Astrocyte of the cerebellum (primary cell): ENCODE results near the gene FRMD4A.

Source experiments
- DNase-seq: peaks from one replicate; pipeline ENCODE4 v3.0.0-alpha.2; 2011; ENCODE audit warnings: low read depth
- H3K4me3 ChIP-seq: 2 replicates; pipeline ENCODE4 v1.5.1; 2011; ENCODE audit warnings: mild to moderate bottlenecking, low read depth, low read length, moderate library complexity
- in situ Hi-C: cut with HindIII; loops from 2 replicates; pipeline ENCODE4 v1.10.0; 2017; ENCODE audit warnings: low sequenced_read_pairs
- TF ChIP-seq, protein P1 (sequence below): IDR thresholded peaks from 2 replicates; pipeline ENCODE4 v1.5.1; 2012; ENCODE audit warnings: low read length, low read depth, moderate library complexity, mild to moderate bottlenecking; ENCODE audit errors: missing control alignments

The FRMD4A gene

DNA sequence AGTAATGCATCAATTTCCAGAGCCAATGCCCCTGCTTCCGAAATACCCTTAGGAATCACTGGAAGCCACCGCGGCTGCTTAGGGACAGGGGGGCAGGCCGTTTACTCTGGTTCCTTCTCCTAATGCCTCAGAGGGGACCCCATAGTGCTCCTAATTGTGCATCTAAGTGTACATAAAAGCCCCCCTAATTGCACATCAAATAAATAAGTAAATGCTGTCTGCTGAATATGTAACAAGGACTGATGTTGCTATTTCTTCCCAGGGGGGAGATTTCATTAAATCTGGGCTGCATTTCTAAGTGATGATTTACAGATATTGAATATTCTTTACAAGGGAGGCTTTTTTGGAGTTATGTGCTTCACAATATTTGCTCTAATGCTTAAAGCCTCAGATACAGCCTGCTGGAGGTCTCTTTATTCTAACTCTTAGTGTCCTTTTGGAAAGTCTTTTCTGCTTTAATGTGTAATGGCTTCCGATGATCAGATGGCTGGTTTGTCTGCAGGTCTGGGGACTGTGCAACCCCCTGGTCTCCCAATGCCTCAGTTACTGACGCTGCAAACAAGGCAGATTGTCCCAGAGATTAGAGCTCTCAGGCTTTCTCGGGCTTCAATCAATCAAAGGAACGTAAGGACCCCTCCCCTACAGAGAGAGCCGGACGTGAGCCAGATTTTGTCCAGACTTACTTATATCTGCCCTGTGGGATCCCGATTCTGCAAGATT, 601.0 kb downstream of the FRMD4A start:
- TF ChIP-seq, protein P1, sequence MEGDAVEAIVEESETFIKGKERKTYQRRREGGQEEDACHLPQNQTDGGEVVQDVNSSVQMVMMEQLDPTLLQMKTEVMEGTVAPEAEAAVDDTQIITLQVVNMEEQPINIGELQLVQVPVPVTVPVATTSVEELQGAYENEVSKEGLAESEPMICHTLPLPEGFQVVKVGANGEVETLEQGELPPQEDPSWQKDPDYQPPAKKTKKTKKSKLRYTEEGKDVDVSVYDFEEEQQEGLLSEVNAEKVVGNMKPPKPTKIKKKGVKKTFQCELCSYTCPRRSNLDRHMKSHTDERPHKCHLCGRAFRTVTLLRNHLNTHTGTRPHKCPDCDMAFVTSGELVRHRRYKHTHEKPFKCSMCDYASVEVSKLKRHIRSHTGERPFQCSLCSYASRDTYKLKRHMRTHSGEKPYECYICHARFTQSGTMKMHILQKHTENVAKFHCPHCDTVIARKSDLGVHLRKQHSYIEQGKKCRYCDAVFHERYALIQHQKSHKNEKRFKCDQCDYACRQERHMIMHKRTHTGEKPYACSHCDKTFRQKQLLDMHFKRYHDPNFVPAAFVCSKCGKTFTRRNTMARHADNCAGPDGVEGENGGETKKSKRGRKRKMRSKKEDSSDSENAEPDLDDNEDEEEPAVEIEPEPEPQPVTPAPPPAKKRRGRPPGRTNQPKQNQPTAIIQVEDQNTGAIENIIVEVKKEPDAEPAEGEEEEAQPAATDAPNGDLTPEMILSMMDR = no peak
- in situ Hi-C loops = no loop called here
- DNase-seq = no peak
- no peak overlapping the region for H3K4me3 ChIP-seq

DNA sequence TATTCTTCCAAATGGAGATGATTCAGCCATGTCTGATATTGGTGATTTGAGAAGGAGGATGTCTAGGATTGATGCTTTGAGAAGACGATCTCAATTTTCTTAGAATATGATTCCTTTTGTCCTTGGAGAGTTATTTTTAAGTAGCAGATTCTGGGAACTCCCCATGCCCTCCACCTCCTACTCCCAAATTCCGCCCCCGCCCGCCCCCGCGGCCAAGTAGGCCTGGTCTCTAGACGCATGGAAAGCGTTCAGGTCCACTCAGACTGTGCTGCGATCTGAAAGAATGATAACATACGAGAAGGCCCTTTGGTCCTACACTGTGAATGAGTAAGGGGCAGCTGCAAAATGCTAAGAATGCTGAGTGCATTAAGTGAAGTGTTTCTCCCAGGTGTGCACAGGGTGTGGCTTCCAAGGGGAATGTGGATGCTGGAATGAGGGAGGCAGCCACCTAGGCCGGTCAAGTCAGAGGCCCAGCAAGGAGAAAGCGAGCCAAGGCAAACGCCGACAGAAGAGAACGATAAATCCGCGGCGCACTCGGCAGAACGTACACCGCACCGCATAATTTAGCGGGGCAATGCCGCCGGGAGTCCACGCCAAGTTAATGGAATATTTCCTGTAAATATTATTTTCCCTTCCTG, 601.7 kb downstream of the FRMD4A start:
- TF ChIP-seq, protein P1 = no peak
- no peak overlapping the region for H3K4me3 ChIP-seq
- in situ Hi-C loops = no loop called here
- DNase-seq = no peak

DNA sequence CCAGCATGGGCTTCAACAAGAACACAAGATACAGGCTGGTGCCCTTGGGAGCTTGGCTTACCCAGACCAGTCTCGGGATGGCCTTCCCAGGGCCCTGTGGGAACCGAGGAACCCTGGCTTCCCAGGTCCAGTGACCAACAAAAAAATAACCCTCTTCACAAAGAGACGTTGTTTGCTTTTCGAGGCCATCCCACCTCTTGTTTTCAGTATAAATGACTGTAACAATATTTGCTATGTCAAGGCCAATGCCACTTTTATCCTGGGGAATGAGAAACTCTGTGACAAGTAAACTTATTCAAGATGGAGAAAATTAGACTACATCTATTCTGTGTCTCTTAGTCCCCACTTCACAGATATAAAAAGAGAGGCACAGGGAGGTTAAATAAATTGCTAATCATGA, 605.1 kb downstream of the FRMD4A start:
- TF ChIP-seq, protein P1 = no peak
- in situ Hi-C loops = no loop called here
- no peak for DNase-seq
- H3K4me3 ChIP-seq = no peak overlapping the region

DNA sequence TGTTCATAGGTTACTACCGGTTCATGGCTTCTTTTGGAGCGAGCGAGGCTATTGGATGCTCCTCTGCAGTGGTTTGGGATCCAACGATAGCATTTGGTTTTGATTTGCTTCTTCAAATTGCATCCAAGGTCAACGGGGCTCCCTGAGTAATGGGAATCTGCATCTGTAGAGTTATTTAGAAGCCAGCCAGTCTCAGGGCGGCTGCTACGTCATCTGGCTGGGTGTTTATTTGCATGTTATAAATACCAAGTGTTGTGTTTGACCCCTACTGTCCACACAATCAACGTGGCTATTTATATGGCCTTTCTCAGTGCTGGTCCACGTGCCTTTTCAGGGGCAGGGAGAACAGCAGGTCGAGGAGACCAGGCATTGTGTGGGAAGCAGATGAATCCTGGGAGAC, 606.2 kb downstream of the FRMD4A start:
- in situ Hi-C loops = no loop called here
- H3K4me3 ChIP-seq = no peak overlapping the region
- TF ChIP-seq, protein P1 = no peak
- no peak for DNase-seq

DNA sequence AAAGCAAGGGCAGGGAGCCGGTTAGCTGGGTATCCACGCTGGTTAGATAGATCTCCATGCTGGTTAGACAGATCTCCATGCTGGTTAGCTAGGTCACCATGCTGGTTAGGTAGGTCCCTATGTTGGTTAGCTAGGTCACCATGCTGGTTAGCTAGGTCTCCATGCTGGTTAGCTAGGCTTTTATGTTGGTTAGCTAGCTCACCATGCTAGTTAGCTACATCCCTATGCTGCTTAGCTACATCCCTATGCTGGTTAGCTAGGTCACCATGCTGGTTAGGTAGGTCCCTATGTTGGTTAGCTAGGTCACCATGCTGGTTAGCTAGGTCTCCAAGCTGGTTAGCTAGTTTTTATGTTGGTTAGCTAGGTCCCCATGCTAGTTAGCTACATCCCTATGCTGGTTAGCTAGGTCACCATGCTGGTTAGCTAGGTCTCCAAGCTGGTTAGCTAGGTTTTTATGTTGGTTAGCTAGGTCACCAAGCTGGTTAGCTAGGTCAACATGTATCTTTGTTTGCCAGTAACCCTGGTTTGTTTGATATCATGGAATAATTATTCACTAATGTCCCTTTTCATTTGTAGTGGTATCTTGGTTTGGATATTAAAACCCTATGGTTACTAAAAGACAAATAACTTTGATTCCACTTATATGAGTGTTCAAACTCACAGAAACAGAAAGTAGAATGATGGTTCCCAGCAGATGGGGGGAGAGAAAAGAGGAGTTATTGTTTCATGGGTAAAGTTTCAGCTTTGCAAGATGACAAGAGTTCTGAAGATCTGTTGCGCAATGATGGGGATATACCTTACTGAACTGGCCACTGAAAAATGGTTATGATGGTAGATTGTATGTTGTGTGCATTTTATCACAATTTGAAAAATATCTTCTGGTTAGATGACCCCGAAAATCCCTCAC, 607.7 kb downstream of the FRMD4A start:
- H3K4me3 ChIP-seq = no peak overlapping the region
- TF ChIP-seq, protein P1 = no peak
- in situ Hi-C loops = no loop called here
- no peak for DNase-seq

DNA sequence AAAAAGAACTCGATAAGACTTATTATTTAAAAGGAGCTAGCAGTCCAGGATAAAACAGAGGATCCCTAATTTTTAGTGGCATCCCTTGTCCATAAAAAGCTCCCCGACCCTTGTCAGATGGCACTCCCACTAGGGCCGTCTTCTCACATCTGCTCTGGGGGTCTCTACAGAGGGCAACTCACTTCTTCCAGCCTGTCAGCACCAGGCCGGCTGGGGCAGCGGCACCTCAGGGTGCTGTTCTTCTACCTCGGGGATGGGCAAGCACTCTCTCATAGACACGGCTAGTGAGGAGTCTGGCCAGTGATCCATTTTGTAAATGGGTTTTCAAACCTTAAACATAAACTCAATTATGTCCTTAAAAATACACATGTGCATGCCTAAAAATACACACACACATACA, 609.2 kb downstream of the FRMD4A start:
- no peak overlapping the region for H3K4me3 ChIP-seq
- in situ Hi-C loops = no loop called here
- TF ChIP-seq, protein P1 = no peak
- DNase-seq = no peak
